Nucleus accumbens (tissue), 56 donors: ENCODE results near the gene TACC2.
A peak's percentile ranks its signal among the peaks of the same experiment; 100 is the strongest.

Experiments used
- DNase-seq, 56 donors: peaks; one replicate each; lab custom pipeline; 2025; lab: John Stamatoyannopoulos, UW

The TACC2 gene

DNA sequence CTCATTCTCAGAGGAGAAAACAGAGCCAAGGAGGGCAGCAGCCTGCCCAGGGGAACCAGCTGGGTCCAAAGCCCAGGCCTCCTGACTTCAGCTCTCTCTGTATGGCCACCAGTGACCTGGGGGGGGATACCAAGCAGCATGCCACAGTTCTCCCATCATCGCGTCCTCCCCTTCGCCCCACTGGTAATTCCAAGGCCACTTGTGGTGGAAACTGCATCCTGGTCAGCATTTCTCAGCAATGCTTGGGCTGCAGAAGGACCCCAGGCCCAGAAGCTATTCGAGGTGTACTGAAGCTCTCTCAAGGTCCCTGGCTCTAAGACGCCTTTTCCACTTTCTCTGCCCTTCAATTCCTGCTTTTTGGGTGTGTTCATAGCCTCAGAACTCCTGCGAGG, 309.2 kb downstream of the TACC2 start:
- DNase-seq: no peak

DNA sequence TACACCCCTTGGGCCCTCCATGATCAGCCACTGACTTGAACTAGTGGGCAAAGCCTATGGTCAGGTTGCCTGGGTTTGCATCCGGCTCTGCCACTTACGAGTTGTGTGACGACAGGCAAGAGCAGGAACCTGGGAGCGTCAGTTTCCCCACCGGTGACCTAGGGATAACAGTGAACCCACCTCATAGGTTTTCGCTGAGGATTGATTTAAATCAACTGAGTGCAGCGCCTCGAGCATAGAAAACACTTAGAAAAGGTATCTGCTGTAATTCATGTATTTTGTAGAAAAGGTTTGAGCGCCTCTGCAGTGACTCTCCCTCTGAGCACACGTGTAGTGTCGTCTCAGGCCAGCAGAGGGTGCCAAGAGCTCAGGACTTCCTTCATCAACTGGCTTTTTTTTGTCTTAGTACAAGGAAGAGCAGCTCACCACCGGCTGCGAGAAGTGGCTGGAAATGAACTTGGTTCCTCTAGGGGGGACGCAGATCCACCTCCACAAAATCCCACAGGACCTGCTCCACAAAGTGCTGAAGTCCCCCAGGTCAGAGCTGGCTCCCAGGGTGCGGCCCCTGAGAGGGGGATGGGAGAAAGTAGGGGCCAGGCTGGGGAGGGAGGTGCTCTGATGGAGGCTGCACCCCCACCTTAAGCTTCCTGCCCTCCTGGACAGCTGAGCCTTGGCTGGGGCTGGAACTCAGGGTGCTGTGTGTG, 309.8 kb downstream of the TACC2 start:
- peak in 50 of 56 donors; percentile 21 to 83 (median 54) for DNase-seq

DNA sequence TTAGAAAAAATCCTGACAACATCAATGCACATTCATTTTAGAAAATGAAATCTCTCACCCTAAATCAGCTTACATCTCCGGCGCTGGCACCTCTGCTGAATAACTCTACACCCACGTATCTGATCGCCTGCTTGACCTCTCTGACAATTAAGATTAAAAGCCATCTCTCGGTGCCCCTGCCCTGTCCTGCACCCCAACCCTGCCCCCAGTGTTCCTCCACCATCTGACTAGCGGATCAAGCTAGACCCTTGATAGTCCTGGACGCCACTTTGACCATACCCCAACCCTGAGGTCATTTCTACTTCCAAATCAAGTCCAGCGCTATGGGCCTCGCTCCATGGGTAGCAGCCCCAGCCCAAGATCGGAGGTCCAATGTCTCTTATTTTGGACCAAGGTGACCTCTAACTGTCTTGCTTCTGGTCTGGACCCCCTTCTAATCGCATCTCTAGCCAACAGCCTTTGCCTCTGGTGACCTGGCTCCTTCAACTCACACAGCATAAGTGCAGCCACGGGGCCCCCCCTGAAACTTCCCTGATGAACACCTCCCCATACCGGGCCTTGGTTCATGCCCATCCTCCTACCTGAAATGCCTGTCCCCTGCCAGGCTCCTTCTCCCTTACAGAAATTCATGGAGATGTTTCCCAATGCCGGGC, 310.6 kb downstream of the TACC2 start:
- DNase-seq: no peak

DNA sequence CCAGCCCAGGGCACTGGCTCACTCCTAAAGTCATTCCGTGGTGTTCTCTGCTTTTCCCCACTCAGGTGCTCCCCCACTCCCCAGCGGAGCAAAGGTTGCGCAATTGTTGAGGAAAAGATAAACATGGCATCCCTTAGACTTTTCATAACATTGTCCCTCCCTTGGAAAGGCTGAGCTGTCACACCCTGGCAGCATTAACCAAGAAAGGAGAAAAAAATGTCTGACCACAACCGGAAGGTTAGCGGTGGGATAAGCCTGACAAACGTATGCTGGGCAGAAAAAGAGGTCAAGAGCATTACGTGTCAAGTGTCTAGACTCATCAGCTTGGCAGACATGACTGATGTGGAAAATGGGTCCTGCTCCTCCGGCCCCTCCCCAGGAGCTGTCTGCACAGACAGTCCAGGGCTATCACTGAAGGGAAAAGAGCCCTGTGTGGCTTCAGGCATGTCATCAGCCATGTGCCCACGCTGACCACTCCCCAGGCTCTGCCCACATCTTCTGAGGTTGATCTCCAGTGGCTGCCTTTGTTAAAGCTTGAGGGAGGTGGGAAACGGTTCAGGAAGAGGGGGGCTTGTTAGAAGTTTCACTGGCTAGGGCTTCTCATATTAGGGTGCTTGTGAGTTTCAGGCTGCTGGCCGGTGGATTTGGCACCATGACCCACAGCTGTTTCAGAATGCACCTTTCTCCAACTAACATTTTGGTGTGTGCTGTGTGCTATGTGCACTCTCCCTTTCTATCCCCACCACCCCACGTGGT, 312.3 kb downstream of the TACC2 start:
- no peak for DNase-seq

DNA sequence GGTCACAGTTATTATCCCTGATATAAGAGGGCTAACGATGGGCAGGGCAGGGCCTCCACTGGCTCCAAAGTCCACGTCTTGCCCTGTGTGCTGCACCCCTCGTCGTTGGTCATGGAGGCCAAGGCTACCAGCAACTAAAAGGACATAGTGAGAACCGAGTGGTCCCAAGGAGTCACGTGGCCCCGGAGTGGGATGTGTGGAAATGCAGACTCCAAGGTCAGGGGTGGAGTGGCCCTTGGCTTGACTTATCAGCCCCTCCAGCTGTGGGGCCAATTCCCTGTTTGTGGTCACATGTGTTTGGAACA, 312.8 kb downstream of the TACC2 start:
- DNase-seq: no peak

DNA sequence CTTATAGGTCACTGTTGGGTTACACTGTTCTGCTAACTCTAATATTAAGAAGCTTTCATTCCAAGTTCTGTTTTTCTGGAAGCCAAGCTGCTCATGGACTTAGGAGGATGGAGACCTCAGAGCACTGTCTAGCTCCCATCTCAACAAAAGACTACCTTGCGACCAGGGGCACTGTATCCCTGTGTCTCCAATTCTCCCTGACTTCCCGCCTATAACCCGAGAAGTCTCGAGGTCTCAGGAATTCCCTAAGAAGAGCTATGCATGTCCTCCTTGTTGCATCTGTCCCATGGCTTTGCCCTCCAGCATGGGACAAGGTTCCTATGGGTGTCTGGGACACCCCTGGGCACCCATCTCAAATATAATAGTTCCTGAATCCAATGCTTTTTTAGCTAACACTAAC, 313.4 kb downstream of the TACC2 start:
- no peak for DNase-seq

DNA sequence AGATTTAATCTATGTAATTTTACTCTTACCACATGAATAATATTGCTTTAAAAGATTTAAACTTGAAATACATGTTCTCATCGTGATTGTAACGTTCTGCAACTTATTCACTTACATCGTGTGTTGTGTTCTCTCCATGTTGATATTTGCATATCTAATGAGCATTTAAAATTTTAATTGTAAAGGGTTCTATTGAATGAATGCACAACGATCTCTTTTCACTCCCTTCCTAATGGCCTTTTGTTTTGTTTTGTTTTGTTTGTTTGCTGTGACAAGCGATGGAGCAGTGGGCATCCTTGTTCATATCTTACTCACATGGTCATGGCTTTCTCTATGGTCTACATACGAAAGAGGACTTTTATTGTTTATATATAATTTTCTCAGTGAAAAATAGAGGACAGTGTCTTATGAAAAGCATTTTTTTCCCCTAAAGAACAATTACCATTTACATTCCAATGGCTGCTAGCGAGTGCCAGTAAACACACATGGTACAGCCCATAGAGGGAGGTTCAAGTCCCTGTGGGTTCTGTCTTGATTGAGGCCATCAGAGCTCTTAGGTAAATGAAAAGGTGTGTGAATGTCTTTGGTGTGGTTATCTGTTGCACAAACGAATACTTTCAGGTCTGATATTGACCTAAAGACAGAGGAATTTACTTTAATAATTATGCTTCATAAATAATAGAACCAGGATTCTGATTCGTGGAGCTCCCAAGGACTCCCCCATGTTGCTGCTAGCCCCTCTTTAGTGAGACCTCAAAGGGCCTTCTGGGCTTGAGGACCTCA, 314.5 kb downstream of the TACC2 start:
- peak in 2 of 56 donors; percentile 7 to 36 for DNase-seq
